ENCODE results near the gene C1QTNF2.

The C1QTNF2 gene

DNA sequence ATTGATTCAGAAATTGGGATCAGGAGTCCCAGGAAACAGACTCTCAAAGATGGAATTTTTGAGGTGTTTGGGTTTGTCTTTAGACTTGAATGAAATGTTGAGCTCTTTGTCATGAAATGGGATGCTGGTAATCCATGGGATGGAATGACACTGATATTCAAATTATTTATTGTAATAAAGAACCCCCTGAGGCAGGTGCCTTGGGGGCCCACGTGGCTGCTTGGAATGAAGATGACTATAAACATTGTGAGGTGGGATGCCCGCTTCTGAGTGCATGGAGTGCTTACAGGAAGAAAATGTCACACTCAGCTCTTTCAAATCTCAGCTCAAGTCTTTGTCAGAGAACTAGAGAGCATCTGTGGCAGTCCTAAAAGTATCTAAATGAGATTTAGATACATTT, 9.6 kb upstream of the C1QTNF2 start:
- TF ChIP-seq, protein P1, sequence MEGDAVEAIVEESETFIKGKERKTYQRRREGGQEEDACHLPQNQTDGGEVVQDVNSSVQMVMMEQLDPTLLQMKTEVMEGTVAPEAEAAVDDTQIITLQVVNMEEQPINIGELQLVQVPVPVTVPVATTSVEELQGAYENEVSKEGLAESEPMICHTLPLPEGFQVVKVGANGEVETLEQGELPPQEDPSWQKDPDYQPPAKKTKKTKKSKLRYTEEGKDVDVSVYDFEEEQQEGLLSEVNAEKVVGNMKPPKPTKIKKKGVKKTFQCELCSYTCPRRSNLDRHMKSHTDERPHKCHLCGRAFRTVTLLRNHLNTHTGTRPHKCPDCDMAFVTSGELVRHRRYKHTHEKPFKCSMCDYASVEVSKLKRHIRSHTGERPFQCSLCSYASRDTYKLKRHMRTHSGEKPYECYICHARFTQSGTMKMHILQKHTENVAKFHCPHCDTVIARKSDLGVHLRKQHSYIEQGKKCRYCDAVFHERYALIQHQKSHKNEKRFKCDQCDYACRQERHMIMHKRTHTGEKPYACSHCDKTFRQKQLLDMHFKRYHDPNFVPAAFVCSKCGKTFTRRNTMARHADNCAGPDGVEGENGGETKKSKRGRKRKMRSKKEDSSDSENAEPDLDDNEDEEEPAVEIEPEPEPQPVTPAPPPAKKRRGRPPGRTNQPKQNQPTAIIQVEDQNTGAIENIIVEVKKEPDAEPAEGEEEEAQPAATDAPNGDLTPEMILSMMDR (IDR thresholded peaks at IDR 0.05; ENCODE audit: low read depth, low read length) = no peak
- H3K4me3 ChIP-seq (ENCODE audit: low read depth, low read length) = no peak overlapping the region

GRCh38 chr5:160379511-160379910, 9.1 kb upstream of the C1QTNF2 start:
- TF ChIP-seq, protein P1 (IDR thresholded peaks at IDR 0.05; ENCODE audit: low read depth, low read length) = no peak
- H3K4me3 ChIP-seq (ENCODE audit: low read depth, low read length) = no peak overlapping the region

DNA sequence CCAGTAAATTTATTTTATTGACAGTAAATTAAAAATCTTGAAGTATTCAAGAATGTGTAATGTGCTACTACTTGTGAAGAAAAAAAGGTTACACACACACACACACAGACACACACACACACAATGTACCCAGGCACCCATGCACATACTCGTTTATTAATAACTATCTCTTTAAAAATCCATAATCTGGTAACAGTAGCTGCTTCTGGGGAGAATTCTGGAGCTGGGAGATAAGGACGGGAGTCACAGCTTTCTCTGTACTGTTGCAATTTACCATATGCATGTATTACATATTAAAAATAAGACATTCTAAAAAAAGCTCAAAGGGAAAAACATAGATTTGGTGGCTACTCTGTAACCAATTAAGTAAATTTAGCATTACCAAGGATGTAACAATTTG, 7.9 kb upstream of the C1QTNF2 start:
- TF ChIP-seq, protein P1 (IDR thresholded peaks at IDR 0.05; ENCODE audit: low read depth, low read length) = no peak
- H3K4me3 ChIP-seq (ENCODE audit: low read depth, low read length) = no peak overlapping the region

DNA sequence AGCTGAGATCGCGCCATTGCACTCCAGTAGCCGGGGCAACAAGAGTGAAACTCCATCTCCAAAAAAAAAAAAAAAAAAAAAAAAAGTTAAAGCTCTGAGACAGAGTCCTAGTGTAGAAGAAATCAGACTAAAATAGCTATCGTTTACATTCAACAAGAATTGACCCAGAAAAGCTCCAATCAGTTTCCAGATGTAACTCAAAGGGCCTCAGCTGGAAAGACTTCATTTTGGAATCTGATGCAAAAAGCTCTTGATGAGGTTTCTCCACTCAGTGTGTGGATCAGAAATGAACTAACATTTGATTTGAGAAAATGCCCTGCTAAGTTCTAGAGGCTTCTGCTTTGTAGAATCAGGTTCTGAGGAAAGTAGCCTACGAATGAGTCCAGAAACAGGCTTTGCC, 7.2 kb upstream of the C1QTNF2 start:
- TF ChIP-seq, protein P1 (IDR thresholded peaks at IDR 0.05; ENCODE audit: low read depth, low read length) = no peak

GRCh38 chr5:160376416-160376815, 6.0 kb upstream of the C1QTNF2 start:
- no peak overlapping the region for H3K4me3 ChIP-seq (ENCODE audit: low read depth, low read length)
- TF ChIP-seq, protein P1 (IDR thresholded peaks at IDR 0.05; ENCODE audit: low read depth, low read length) = no peak

More for the DNA sequence above, 7.2 kb upstream of the C1QTNF2 start:
- no peak overlapping the region for H3K4me3 ChIP-seq (ENCODE audit: low read depth, low read length)

GRCh38 chr5:160375701-160376100, 5.3 kb upstream of the C1QTNF2 start:
- TF ChIP-seq, protein P1 (IDR thresholded peaks at IDR 0.05; ENCODE audit: low read depth, low read length) = no peak
- H3K4me3 ChIP-seq (ENCODE audit: low read depth, low read length) = no peak overlapping the region

- TF ChIP-seq, protein P1 (IDR thresholded peaks at IDR 0.05; ENCODE audit: low read depth, low read length) = no peak
- H3K4me3 ChIP-seq (ENCODE audit: low read depth, low read length) = no peak overlapping the region
Measured at GRCh38 chr5:160375166-160375565, 4.7 kb upstream of the C1QTNF2 start.

All from WI38 (cell line).